K562 (cell line): ENCODE results near the gene CD320. TPM values are rescaled to one million over a fixed set of nuclear protein-coding genes. Genes with fewer than 3 reads are reported as not detected.

Experiments used
- ARID1B ChIP-seq: fragments of 450-650 bp; IDR thresholded peaks from 2 replicates; pipeline ENCODE4 v1.6.1; 2016; ENCODE audit warnings: antibody characterized with exemption, mild to moderate bottlenecking, inconsistent platforms
- BRF1 ChIP-seq: IDR thresholded peaks from 3 replicates; pipeline ENCODE4 v1.6.1; 2011; ENCODE audit warnings: borderline replicate concordance, mild to moderate bottlenecking; ENCODE audit not compliant: insufficient read length; ENCODE audit errors: extremely low read depth
- CXXC5 ChIP-seq: fragments of 250-450 bp; sonication (Bioruptor Pico); IDR thresholded peaks from 2 replicates; pipeline ENCODE4 v1.8.0; 2022; ENCODE audit warnings: inconsistent platforms, mild to moderate bottlenecking, moderate library complexity
- ERF ChIP-seq: fragments of 450-650 bp; formaldehyde crosslinking; IDR thresholded peaks from 2 replicates; pipeline ENCODE4 v1.4.0; 2020; ENCODE audit warnings: mild to moderate bottlenecking, mixed read lengths
- HDGF ChIP-seq: fragments of 450-650 bp; IDR thresholded peaks from 2 replicates; pipeline ENCODE4 v1.6.1; 2016
- HOMEZ ChIP-seq: fragments of 250-450 bp; sonication (Bioruptor Pico); IDR thresholded peaks from 2 replicates; pipeline ENCODE4 v1.4.0; 2020; ENCODE audit warnings: mild to moderate bottlenecking, moderate library complexity
- ILF3 ChIP-seq: fragments of 450-650 bp; IDR thresholded peaks from 2 replicates; pipeline ENCODE4 v1.6.1; 2018; ENCODE audit warnings: antibody characterized with exemption, mild to moderate bottlenecking, moderate library complexity, borderline replicate concordance
- JUN ChIP-seq, 2 experiments: sonication (generic) in 1 of 2; formaldehyde crosslinking in 1 of 2; IDR thresholded peaks; 2 replicates each; pipeline versions ENCODE4 v1.6.1 to v1.8.0; 2012 to 2022; ENCODE audit warnings: borderline replicate concordance in 2 of 2, mild to moderate bottlenecking in 2 of 2, improper control_type of control experiment in 1 of 2, low read depth in 1 of 2, low read length in 1 of 2, missing genetic modification reagents in 1 of 2
- MAFF ChIP-seq: IDR thresholded peaks from 2 replicates; pipeline ENCODE4 v1.6.1; 2012; ENCODE audit warnings: low read length, improper control_type of control experiment
- MYNN ChIP-seq, 2 experiments: sonication (generic); formaldehyde crosslinking in 1 of 2; IDR thresholded peaks; 2 replicates each; pipeline versions ENCODE4 v1.5.0 to v1.6.1; 2016 to 2020; ENCODE audit warnings: antibody characterized with exemption in 1 of 2, missing genetic modification reagents in 1 of 2
- NELFE ChIP-seq: IDR thresholded peaks from 2 replicates; pipeline ENCODE4 v1.6.1; 2011; ENCODE audit warnings: mild to moderate bottlenecking; ENCODE audit not compliant: insufficient read depth, insufficient read length
- NFATC3 ChIP-seq: fragments of 450-650 bp; IDR thresholded peaks from 2 replicates; pipeline ENCODE4 v1.6.1; 2017; ENCODE audit warnings: mild to moderate bottlenecking
- RREB1 ChIP-seq: fragments of 250-450 bp; sonication (Bioruptor Pico); IDR thresholded peaks from 2 replicates; pipeline ENCODE4 v1.4.0; 2020
- RUNX1 ChIP-seq: sonication (generic); IDR thresholded peaks from 2 replicates; pipeline ENCODE4 v1.6.1; 2016; ENCODE audit warnings: antibody characterized with exemption, low read depth
- TBL1XR1 ChIP-seq, 2 experiments: IDR thresholded peaks; 2 replicates each; pipeline ENCODE4 v1.6.1; 2012; ENCODE audit warnings: improper control_type of control experiment in 2 of 2, low read length in 2 of 2, mild to moderate bottlenecking in 1 of 2
- TCF3 ChIP-seq: sonication (generic); formaldehyde crosslinking; IDR thresholded peaks from 2 replicates; pipeline ENCODE4 v1.4.0; 2020; ENCODE audit warnings: mild to moderate bottlenecking, missing genetic modification reagents
- USF1 ChIP-seq: sonication (generic); formaldehyde crosslinking; IDR thresholded peaks from 2 replicates; pipeline ENCODE4 v1.9.0; 2022; ENCODE audit warnings: mild to moderate bottlenecking, missing genetic modification reagents
- ZEB2 ChIP-seq: fragments of 450-650 bp; IDR thresholded peaks from 2 replicates; pipeline ENCODE4 v1.6.1; 2016
- ZNF274 ChIP-seq: IDR thresholded peaks from 2 replicates; pipeline ENCODE4 v1.6.1; 2011; ENCODE audit warnings: low read depth, mild to moderate bottlenecking, low read length, moderate library complexity, borderline replicate concordance
- ZNF311 ChIP-seq: fragments of 250-450 bp; sonication (Bioruptor Pico); IDR thresholded peaks from 2 replicates; pipeline ENCODE4 v1.4.0; 2020; ENCODE audit warnings: mild to moderate bottlenecking, moderate library complexity
- ZNF589 ChIP-seq: fragments of 200-800 bp; sonication (Bioruptor generic); IDR thresholded peaks from 2 replicates; pipeline ENCODE4 v1.6.1; 2016; ENCODE audit warnings: low read depth, missing genetic modification characterization, missing compliant biosample characterization
- polyA plus RNA-seq, 8 experiments: library from polyadenylated mRNA; depleted of rRNA in 4 of 8; stranded (reverse) in 5 of 8; unstranded in 3 of 8; fragments of >200 nt; fragmentation: Nextera tagmentation in 2 of 8; fragmentation: Illumina TruSeq in 1 of 8; extraction: Ambion mirVana in 2 of 8; extraction: Trizol in 1 of 8; gene quantifications; 2 replicates each; pipeline versions ENCODE4 v1.2.1 to v1.2.3, GENCODE V29; 2011 to 2014; ENCODE audit warnings: inconsistent platforms in 1 of 8, missing spikeins in 1 of 8
- total RNA-seq, 7 experiments: library from RNA; depleted of rRNA in 6 of 7; stranded (reverse); fragments of >200 nt in 6 of 7; fragmentation: Illumina TruSeq in 2 of 7; extraction: Trizol in 2 of 7; gene quantifications; 2 replicates each; pipeline versions ENCODE4 v1.2.1 to v1.2.3, GENCODE V29; 2011 to 2021; ENCODE audit warnings: low replicate concordance in 1 of 7

CD320 gene
- total and polyA plus RNA-seq, 9 of the 15 experiments (the other 6 are each of a cell fraction or from before 2014, with no cell fraction given), result 0.45 to 94.5 (median 34.4) TPM

GRCh38 chr19:8355631-8356402 lies 47.7 kb upstream of the CD320 start (continued):
- TF ChIP-seq RREB1 (CRISPR knock-in tag), result no peak
- peak; percentile 21; the same call in 1 of the 2 replicates for TF ChIP-seq CXXC5 (CRISPR knock-in tag)
- TF ChIP-seq MAFF, result no peak
- no peak for TF ChIP-seq MYNN (IDR thresholded peaks at IDR 0.05)
- TF ChIP-seq MYNN (CRISPR knock-in tag; IDR thresholded peaks at IDR 0.05), result no peak
- no peak for TF ChIP-seq ZNF274
- peak; percentile 46; the same call in 1 of the 2 replicates for TF ChIP-seq TCF3 (CRISPR knock-in tag)
- peak; percentile 92 for TF ChIP-seq JUN (IDR thresholded peaks at IDR 0.05; ENCODE audit: borderline replicate concordance, low read depth, low read length)
- TF ChIP-seq JUN (CRISPR knock-in tag; IDR thresholded peaks at IDR 0.05; ENCODE audit: borderline replicate concordance), result no peak
- no peak for TF ChIP-seq RUNX1
- 0 out of 4 replicates have a peak, but pooled peaks of 1 of the 2 experiments have one; percentile 34 for TF ChIP-seq TBL1XR1 (IDR thresholded peaks at IDR 0.05; ENCODE audit: low read length in 2 of 2)
- TF ChIP-seq HDGF, result no peak
- peak; percentile 80 for TF ChIP-seq ARID1B
- TF ChIP-seq ILF3, result no peak
- no peak for TF ChIP-seq HOMEZ (CRISPR knock-in tag)
- no peak for TF ChIP-seq ERF (CRISPR knock-in tag)
- no peak for TF ChIP-seq NELFE
- no peak for TF ChIP-seq USF1
- peak; percentile 38; the same call in 1 of the 2 replicates for TF ChIP-seq ZEB2
- TF ChIP-seq ZNF311 (CRISPR knock-in tag), result no peak
- peak; percentile 44; the same call in 1 of the 2 replicates for TF ChIP-seq ZNF589 (CRISPR knock-in tag)
- no peak for TF ChIP-seq BRF1
- no peak for TF ChIP-seq NFATC3
